Fibroblast of skin of abdomen (primary cell): ENCODE results near the gene SWI5.

Experiments used
- DNase-seq: peaks from one replicate; pipeline ENCODE4 v3.0.0-alpha.2; 2013

SWI5 gene

DNA sequence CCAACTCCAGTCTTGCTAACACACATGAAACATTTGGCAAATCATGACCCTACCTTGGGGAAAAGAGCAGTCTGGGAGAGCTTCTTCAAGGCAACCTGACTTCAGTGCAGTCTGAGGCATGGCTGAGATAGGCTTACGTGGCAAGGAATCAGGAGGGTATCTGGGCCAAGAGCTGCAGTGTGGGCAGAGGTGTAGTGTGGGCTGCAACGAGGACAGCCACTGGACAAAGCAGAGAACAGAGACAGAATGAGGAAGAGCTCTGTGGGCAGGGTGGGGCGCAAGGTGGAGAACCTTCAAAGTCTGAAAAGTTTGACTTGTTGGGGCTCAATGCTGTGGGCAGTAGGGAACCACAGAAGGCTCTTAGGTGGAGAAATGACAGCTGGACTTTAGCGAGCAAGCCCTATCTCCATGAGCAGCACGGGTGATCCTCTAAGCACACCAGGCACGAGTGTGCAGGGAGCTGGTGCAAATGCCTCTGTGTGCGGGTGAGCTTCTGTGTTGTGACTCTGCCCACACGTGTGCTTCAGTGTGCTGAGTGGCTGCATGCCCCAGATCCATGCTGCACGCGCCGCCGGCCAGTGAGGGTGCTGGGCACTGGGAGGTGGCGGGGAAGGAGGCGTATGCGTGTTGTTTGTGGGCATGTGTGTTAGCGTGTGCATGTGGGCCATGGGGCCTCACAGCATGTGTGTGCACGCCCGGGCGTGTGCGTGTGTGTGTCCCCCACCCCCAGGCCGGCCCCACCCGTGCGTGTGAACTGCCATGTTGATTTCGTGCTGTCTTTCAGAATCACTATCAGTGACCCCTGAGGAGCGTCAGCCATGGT is 23.5 kb upstream of the SWI5 start:
- no peak for DNase-seq

DNA sequence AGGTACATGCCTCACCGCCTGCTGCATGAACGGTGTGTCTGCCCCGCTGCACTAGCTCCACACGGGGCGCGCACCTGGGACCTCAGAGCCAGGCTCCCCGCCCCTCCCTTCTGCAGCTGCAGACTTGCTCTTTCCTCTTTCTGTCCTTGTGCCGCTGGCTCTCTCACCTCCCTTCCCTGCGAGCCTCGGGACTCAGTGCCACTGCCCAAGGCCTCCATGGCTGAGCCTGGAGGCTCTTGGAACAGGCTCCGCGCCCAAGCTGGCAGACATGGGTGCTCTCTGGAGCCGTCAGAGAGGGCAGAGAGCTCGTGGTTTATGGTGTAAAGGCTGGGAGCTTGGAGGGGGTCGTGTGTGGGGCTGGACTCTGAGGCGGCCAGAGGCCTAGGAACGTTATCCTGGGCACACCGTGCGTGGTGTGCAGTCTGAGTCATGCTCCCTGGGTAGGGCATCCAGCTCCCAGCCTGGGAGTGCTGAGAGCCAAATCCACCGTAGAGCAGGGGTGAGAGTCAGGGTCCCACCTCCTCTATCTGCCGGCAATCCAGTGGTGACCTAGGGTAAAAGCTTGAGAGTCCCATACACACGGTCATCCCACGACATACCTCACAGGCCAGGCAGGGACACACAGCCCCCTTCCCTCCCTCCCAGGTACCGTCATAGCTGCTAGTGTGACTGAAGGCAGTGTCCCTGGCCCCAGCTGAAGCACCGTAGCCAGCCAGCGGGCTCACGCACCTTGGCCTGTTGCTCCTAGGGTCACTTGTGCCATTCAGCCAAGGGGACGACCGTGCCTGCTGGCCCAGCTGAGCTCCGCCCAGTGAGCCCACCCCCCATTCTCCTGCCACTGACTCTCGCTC is 22.7 kb upstream of the SWI5 start:
- DNase-seq = no peak

DNA sequence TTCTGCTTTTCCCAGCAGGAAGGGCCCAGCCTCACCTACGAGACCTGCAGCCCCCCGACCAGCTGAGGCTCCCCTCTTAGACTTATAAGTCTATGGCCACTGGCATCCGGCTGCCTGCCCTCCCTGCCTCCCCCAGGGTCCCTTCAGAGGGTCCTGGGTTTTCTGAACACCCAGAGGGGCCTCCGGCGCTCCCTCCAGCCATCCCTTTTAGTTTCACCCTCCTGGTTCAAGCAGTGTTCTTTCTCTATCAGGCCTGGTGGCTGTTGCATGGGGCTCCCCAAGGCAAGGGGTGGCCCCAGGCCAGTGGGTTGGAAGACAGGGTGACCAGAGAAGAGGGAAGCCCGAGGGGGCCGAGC is 22.1 kb upstream of the SWI5 start:
- DNase-seq = no peak

DNA sequence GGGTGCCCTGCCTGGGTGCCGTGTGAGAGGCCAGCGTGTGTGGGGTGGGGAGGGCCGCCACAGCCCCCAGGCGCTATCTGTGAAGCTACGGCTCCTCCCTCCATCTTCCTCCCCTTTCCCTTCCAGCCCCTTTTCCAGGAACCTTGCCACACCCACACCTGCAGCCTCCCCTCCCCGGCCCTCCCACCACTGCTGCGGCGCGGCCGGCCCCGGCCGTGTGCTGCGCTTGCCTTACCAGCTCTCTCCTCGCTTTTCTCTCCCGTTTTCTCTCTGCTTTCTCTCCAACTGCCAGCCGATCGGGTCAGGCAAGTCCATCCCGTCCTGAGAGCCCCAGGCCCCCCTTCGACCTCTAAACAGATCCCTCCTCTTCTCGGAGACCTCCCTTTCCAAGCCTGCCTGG is 21.7 kb upstream of the SWI5 start:
- no peak for DNase-seq

DNA sequence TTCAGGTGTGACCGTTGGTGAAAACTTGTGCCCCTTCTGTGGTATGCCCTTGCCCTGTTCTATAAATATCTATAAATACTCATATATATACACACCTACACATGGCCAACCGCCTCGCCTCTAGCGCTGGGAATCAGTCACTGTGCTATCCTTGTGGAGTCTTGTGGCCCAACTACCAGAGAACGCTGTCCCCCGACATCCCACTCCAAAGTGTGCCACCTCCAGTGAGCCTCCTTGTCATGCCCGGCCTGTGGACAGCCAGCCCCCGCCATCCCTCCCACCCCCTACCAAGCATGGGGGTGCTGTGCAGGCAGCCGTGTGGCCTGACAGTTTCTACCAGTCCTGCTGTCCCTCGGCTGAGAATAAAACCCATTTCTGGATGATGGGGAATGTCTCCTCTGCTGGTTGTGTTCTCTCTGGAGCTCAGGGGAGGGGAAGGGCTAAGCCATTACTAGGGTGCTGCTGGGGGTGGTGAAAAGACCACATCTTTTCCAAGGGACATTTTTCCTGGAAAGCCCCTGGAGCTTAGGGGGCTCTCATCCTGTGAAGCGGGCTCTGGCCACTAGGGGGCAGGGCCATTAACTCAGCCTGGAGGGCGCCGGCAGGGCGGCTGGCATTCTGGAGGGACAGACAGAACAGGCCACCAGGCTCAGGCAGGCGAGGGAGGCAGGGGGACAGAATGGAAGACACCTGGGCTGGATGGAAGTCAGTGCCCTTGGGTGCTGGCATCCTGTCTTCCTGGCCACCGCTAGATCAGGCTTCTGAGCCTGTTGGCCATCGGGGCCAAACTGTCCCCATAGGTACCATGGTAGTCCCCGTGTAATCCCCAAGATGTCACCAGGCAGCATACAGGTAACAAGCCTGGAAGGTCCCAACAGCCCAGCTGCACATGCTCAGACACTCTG is 21.0 kb upstream of the SWI5 start:
- peak; percentile 53 for DNase-seq

DNA sequence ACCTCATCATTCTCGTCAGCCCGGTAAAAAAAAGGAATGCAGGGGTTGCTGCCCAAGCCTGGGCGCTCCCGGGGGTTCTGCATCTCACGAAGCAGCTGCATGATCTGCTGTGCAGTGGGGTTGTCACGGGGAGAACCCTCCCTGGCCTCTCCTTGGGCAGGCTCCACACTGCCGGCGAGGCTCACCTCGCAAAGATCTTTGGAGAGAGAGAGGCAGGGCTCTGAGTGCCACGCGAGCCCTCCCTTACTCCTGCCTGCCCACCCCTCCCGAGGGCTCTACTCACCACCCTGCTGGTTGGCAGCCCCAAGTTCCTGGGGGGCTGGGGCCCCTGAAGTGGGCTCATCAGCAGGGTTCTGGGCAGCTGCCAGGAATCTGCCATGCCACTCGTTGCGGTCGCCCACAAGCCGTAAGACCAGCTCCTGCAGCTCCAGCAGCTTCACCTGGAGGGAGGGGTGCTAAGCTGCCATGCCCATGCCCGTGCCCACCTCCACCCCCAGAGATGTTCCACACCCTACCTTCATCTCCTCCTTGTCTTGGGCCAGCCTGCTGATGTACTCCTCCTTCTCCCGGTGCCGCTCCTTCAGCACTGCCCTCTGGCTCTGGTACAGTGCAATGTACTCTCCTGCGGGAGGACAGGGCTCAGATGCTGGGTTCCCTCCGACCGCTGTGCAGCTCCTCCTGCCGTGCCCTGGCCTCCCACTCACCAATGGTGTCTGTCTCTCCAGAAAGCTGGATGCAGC is 18.8 kb upstream of the SWI5 start:
- no peak for DNase-seq

DNA sequence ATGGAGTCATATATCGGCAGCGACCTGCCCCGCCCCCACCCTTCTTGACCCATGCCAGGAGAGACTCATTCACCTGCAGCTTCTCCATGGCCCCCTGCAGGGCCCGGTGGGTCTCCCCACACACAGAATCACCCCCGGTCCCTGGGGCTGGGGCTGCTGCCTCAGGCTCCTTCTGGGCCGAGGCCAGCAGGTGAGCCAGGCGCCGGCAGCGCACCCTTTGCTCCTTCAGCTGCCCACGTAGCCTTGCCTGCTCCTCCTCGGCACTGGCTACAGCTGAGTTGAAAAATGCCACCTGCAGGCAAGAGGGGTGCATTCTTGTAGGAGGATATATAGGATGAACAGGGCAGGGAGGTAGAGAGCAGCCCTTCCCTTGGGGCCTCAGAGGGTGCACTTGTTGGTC is 18.2 kb upstream of the SWI5 start:
- DNase-seq = no peak

DNA sequence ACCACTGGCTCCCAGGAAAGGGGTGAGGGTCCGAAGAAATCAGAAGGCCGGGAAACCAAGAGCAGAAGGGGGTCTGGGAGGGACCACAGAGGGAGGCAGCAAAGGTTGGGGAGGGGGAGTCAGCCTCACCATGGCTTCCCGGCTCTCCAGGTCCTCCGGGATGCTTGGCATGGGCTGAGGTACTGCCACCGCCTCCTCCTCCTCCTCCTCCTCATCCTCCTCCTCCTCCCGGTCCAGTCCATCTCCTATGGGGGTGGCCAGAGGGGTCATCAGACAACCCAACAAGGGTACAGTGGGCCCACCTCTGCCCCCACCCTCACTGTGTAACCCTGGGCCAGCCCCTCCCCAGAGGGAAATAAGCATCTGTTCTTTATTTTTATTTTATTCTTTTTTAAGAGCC is 17.8 kb upstream of the SWI5 start:
- DNase-seq = no peak

DNA sequence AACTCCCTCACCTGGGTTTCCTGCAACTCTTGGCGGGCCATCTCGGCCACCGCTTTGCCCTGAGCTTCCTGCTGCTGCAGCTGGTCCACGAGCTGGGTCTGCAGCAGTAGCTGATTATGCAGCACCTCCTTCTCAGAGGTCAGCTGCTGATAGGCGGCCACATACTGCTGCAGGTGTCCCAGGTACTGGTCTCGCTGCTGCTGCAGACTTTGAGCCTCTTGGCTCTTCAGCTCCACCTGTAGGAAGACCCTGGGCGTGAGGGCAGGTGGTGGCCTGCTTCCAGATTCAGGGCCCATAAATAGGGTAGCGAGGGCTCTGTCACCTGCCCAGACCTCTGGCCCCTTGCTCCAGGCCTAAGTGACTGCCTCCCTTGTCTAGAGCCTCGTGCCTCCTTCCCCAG is 16.9 kb upstream of the SWI5 start:
- no peak for DNase-seq

DNA sequence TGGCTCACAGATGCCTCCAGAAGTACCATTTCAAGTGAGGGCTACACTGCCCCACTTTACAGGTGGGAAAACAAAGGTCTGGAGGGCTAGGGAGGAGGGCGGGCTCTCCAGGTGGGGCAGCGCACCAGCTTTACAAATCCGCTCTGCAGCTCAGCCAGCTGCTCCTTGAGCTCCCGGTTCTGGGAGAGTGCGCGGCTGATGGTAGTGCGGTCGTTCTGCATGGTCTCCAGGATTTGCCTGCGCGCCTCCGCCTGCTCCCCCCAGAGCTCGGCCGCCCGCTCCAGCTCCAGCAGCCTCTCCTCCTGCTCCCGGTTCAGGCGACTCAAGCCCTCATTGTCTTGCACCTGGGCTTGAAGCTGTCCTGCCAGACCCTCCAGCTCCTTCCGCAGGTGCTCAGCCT is 15.7 kb upstream of the SWI5 start:
- DNase-seq = no peak

DNA sequence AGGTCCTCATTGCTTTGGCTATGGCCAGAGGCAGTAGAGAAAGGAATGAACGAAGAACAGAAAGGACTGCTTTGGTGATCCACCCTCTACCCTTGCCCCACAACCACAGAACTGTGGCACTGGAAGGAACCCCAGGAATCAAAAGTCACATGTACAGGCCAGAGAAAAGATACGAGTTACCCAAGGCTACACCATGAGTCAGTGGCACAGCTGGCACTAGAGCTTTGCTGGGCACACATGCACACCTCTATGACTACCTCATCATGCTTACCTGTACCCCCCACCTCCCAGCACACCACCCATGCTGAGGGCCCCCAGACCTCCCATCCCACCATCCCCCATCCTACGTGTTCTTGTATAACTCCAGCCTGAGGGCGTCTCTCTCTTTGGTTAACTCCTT is 13.4 kb upstream of the SWI5 start:
- DNase-seq = no peak

DNA sequence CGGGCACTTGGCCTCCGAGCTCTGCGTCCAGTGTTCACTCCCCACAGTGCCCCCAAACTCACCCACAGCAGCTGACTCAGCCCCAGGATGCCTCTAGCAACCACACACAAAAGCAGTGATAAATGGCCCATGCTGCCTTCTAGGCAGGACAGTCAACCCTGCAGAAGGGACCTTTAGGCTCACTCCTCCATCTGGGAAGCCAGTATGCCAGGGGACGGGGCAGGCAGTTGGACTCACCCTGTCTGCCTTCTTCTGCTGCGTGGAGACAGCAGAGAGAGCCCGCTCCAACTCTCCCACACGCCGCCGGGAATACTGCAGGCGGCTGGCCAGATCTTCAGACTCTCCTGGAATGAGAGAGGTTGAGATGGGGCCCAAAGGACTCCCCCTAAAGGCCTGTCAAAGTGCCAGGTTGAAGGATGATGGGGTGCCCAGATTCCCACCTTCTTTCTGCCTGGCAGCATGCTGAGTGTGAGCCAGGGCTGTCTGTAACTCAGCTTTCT is 10.7 kb upstream of the SWI5 start:
- DNase-seq = no peak

DNA sequence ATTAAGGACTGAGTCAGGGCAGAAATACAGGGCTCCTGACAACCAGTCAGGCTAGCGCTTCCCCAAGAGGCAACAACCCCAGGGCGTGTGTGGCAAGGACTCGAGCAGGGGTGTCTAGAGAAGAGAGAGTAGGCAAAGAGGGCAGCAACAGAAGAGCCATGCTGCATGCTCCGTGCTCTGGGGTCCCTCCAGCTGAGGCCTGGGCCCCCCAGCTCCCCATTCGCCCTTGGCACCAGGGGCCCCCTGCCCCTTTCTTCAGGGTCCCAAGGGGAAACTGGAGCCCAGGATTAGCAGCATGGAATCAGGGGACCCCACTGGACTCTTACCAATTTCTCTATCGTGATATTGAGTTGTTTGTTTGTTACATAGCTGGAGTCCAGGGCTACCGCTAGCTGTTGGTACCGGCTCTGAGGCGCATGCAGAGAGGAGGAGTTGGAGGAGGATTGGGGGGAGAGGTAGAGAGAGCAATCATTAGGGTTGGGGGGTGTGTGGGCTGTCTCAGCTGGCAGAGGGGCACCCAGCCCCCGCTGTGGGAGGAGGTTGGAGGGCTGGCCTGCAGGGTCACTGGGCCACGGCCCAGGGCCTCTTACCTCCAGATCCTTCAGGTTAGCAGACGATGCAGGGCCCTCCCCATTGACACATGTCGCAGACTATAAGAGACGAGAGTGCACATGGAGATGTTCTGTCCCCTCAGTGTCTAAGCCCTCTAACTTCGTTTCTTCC is 9.0 kb upstream of the SWI5 start:
- DNase-seq = no peak

DNA sequence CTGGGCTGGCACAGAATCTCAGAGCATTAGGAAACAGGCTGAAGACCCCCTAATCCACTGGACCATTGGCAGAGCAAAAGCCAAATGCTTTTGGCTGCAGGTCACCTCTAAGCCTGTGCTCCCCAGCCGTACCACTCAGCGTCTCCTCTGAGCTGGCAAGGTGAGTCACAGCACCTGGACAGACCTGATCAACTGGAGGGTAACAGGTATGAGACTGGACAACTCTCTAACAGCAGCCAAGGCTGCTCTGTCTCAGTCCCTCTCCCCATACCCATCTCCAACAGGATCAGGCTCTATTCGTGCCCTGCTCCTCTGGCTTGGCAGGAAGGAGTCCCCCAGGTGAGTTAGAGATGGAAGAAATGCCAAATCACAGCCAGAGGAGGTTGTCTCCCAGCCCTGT is 5.0 kb upstream of the SWI5 start:
- no peak for DNase-seq

DNA sequence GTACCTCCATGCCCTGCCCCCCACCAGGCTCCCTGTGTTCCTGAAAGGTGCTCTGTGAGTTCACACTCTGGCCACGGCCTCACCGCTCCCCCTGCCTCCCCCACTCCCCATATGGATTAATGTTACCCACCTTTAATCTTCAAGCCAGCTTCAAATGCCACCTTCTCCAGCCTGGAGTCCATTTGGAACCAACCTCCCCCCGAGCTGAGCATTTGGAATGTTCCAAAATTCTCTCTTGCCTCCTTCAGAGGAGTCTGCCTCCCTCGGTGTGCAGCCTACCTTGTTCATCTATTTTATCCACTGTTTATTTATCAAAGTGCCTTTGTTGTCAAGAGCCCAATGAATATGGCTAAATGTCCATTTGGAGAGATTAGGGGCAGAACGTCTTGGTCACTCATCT is 4.6 kb upstream of the SWI5 start:
- DNase-seq = no peak

DNA sequence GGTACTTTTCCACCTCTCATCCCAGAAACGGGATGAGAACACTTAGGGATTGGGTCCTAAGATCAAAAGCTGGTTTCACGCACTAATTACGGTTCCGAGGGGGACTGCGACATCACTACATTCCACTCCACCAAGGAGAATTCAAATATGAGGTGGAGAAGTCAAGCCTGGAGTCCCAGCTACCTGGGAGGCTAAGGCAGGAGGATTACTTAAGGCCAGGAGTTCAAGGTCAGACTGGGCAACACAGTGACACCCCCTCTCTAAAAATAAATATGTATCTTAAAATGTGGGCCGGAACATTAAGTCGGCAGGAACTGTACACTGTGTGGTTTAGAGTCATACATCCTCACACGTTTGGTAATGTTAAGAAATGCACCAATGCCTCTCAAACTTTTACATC is 1.8 kb upstream of the SWI5 start:
- no peak for DNase-seq

DNA sequence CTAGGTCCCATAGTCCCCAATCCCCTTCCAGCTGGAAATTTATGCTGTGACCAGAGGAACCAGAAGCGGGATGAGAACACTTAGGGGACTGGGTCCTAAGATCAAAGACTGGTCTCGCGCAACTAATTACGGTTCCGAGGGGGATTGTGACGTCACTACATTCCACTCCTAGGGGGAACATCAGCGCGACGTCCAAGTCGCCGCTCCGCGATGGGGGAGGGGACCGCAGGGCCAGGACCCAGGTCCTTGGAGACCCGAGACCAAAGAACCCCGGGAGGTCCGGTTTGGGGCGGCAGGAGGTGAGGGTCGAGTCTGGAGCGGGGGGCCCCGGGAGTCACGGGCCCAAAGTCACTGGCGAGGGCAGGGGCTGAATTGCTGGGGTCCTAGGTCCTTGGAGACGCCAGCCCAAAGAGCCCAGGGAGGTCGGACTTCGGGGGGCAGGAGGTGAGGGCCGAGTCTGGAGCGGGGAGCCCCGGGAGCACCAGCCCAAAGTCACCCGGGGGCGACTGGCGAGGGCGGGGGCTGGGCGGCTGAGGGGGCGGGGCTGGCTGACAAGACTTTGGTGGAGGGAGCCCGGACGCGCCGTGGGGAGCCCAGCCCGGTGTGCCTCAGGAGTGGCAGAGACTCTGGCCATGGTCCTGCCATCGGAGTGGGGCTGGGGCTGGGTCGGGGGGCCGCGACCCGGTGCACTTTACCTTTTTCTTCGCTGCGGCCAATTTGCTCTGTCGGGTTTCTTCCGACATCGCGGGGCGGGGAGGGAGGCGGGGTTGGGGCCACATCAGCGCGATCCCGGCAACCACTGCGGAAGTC is 673 bp upstream of the SWI5 start, which contains the start of gene GOLGA2:
GOLGA2 (minus strand) TSS at position 810 of the 810 bp plus-strand sequence; CDS start at position 779, 31 bp downstream.
- DNase-seq = peak; percentile 61

DNA sequence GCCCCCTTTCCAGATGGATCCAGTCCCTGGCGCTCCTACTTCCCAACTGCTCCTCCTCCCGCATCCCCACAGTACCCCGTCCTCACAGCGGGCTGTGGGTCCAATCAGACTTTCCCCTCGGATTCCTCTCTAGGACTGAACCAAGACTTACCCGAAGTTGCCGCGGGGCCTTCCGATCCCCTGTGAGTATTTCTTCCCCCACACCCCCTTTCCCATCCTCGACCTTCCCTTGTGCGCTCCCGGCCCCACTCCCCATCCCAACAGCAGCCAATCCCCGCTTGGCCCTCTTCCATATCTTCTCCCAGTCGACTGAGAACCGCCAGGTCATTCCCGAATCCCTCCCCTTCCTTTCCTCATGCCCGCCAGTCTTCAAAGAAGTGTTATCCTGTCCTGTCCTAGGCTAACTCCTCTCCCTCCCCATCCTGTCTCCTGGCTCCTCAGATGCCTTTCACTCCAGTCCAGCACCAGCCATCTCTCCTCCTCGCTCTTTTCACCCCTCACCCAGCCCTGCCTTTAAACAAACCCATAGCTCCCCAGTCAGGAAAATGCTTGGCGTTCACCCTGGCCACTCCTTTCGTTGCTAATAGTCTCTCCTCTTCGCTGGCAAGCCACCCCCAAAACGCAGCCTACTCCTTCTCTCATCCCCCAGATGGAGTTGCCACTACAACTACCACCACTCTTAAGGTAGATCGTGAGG is 646 bp downstream of the SWI5 start:
- DNase-seq = peak; percentile 37
